K562 (cell line): ENCODE data around the gene PHLDB3. TPM values are rescaled to one million over a fixed set of nuclear protein-coding genes. Genes with fewer than 3 reads are reported as not detected.
A peak's percentile ranks its signal among the peaks of the same experiment; 100 is the strongest.

Experiments
- ARID2 ChIP-seq: fragments of 450-650 bp; IDR thresholded peaks from 2 replicates; pipeline ENCODE4 v1.6.1; 2017; ENCODE audit warnings: antibody characterized with exemption, mild to moderate bottlenecking
- CBX8 ChIP-seq: fragments of 200-600 bp; sonication (generic); IDR thresholded peaks from 2 replicates; pipeline ENCODE4 v1.6.1; 2012; ENCODE audit warnings: borderline replicate concordance, mixed run types, low read depth, mild to moderate bottlenecking, moderate library complexity, mixed read lengths, low read length, control low read depth, inconsistent platforms; ENCODE audit not compliant: poor library complexity, severe bottlenecking; ENCODE audit errors: extremely low read depth
- CC2D1A ChIP-seq: fragments of 450-650 bp; IDR thresholded peaks from 2 replicates; pipeline ENCODE4 v1.6.1; 2017; ENCODE audit warnings: mild to moderate bottlenecking
- CTCF ChIP-seq, 3 experiments: IDR thresholded peaks in 2 of 3; conservative IDR thresholded peaks in 1 of 3; 2 replicates each; pipeline ENCODE4 v1.5.1; 2011 to 2012; ENCODE audit warnings: low read length in 3 of 3, mild to moderate bottlenecking in 3 of 3, control low read depth in 2 of 3, improper control_type of control experiment in 1 of 3, inconsistent platforms in 1 of 3, low read depth in 1 of 3, mixed read lengths in 1 of 3, moderate library complexity in 1 of 3; ENCODE audit not compliant: insufficient read depth in 2 of 3
- FOXK2 ChIP-seq, 2 experiments: fragments of 450-650 bp; IDR thresholded peaks in 1 of 2; conservative IDR thresholded peaks in 1 of 2; 2 replicates each; pipeline ENCODE4 v1.6.1; 2016; ENCODE audit warnings: low read depth in 2 of 2, mild to moderate bottlenecking in 1 of 2
- L3MBTL2 ChIP-seq: fragments of 450-650 bp; IDR thresholded peaks from 2 replicates; pipeline ENCODE4 v1.6.1; 2016; ENCODE audit warnings: mild to moderate bottlenecking, moderate library complexity
- NBN ChIP-seq: fragments of 450-650 bp; IDR thresholded peaks from 2 replicates; pipeline ENCODE4 v1.6.1; 2016; ENCODE audit warnings: low read depth, mild to moderate bottlenecking
- NFIC ChIP-seq: fragments of 450-650 bp; IDR thresholded peaks from 2 replicates; pipeline ENCODE4 v1.6.1; 2017; ENCODE audit warnings: mild to moderate bottlenecking, inconsistent platforms
- RAD21 ChIP-seq, 2 experiments: fragments of 250-450 bp in 1 of 2; fragments of 450-650 bp in 1 of 2; sonication (Bioruptor Pico) in 1 of 2; formaldehyde crosslinking in 1 of 2; IDR thresholded peaks in 1 of 2; conservative IDR thresholded peaks in 1 of 2; 2 replicates each; pipeline versions ENCODE4 v1.4.0 to v1.8.0; 2020 to 2022; ENCODE audit warnings: mild to moderate bottlenecking in 2 of 2, moderate library complexity in 1 of 2
- RCOR1 ChIP-seq, 2 experiments: IDR thresholded peaks; 2 replicates each; pipeline ENCODE4 v1.6.1; 2012; ENCODE audit warnings: low read depth in 2 of 2, low read length in 2 of 2, borderline replicate concordance in 1 of 2, improper control_type of control experiment in 1 of 2
- REST ChIP-seq, 2 experiments: fragments of 450-650 bp; formaldehyde crosslinking in 1 of 2; IDR thresholded peaks; 2 replicates each; pipeline versions ENCODE4 v1.4.0 to v1.6.1; 2014 to 2020; ENCODE audit warnings: mild to moderate bottlenecking in 2 of 2, borderline replicate concordance in 1 of 2, low read depth in 1 of 2
- ZNF639 ChIP-seq, 2 experiments: fragments of 200-800 bp in 1 of 2; sonication (Bioruptor generic) in 1 of 2; sonication (generic) in 1 of 2; formaldehyde crosslinking in 1 of 2; IDR thresholded peaks in 1 of 2; conservative IDR thresholded peaks in 1 of 2; 2 replicates each; pipeline versions ENCODE4 v1.5.0 to v1.6.1; 2016 to 2020; ENCODE audit warnings: missing compliant biosample characterization in 1 of 2, missing genetic modification characterization in 1 of 2, missing genetic modification reagents in 1 of 2
- polyA plus RNA-seq, 8 experiments: library from polyadenylated mRNA; depleted of rRNA in 4 of 8; stranded (reverse) in 5 of 8; unstranded in 3 of 8; fragments of >200 nt; fragmentation: Nextera tagmentation in 2 of 8; fragmentation: Illumina TruSeq in 1 of 8; extraction: Ambion mirVana in 2 of 8; extraction: Trizol in 1 of 8; gene quantifications; 2 replicates each; pipeline versions ENCODE4 v1.2.1 to v1.2.3, GENCODE V29; 2011 to 2014; ENCODE audit warnings: inconsistent platforms in 1 of 8, missing spikeins in 1 of 8
- total RNA-seq, 7 experiments: library from RNA; depleted of rRNA in 6 of 7; stranded (reverse); fragments of >200 nt in 6 of 7; fragmentation: Illumina TruSeq in 2 of 7; extraction: Trizol in 2 of 7; gene quantifications; 2 replicates each; pipeline versions ENCODE4 v1.2.1 to v1.2.3, GENCODE V29; 2011 to 2021; ENCODE audit warnings: low replicate concordance in 1 of 7

PHLDB3 gene
- total and polyA plus RNA-seq, 9 of the 15 experiments (the other 6 are each of a cell fraction or from before 2014, with no cell fraction given) = 0.04 to 23.5 (median 3.9) TPM

DNA sequence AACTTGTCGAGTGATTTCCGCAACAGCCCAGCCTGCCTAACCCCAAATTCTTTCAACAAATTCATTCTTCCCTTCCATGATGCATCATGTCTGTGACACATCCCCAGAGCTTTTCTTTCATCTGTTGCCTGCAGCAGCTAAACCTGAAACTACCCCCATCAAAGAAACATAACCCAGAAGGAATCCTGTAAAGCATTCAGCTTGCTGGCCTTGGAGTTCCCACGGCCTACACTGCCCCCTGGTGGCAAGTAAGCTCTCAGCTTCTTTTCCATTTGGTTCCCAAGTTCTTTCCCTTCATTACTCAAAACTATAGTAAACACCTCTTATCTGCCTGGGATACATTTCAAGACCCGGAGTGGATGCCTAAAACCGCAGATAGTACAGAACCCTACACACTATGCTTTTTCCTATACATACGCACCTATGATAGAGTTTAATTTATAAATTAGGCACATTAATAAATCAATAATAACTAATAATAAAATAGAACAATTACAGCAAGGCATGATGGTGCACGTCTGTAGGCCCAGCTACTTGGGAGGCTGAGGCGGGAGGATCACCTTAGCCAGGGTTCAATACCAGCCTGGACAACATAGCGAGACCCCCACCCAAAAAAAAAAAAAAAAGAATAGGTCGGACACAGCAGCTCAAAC, 15.0 kb upstream of the PHLDB3 start (continued):
- TF ChIP-seq FOXK2 (conservative IDR thresholded peaks at IDR 0.05 in 1 of 2, IDR thresholded peaks at IDR 0.05 in 1 of 2; ENCODE audit: low read depth in 2 of 2) (peak; percentile 63 to 84; a peak in 3 of 4 replicates), NFIC (no peak), L3MBTL2 (0 out of 2 replicates have a peak, but pooled peaks have one; percentile 21), CTCF (IDR thresholded peaks at IDR 0.05 in 2 of 3, conservative IDR thresholded peaks at IDR 0.05 in 1 of 3; ENCODE audit: insufficient read depth in 2 of 3, low read depth in 1 of 3, low read length in 3 of 3) (peak; percentile 88 to 95 (median 89)), NBN (0 out of 2 replicates have a peak, but pooled peaks have one; percentile 59), REST (IDR thresholded peaks at IDR 0.05; ENCODE audit: borderline replicate concordance) (peak; percentile 92), REST (CRISPR knock-in tag; IDR thresholded peaks at IDR 0.05; ENCODE audit: low read depth) (no peak), CBX8 (no peak), RCOR1 (IDR thresholded peaks at IDR 0.05; ENCODE audit: borderline replicate concordance in 1 of 2, low read depth in 2 of 2, low read length in 2 of 2) (peak in 1 of 2 experiments; percentile 51; a peak in 1 of 4 replicates), ZNF639 (CRISPR knock-in tag; conservative IDR thresholded peaks at IDR 0.05 in 1 of 2, IDR thresholded peaks at IDR 0.05 in 1 of 2) (no peak), RAD21 (CRISPR knock-in tag; conservative IDR thresholded peaks at IDR 0.05 in 1 of 2, IDR thresholded peaks at IDR 0.05 in 1 of 2) (peak; percentile 91 to 97), CC2D1A (peak; percentile 79), ARID2 (peak; percentile 95)
